Measurements from ENCODE around the gene MAD2L1BP.

GRCh38 chr6:43616725-43617472 lies 18.7 kb upstream of the MAD2L1BP start:
- TF ChIP-seq CTCF (conservative IDR thresholded peaks at IDR 0.05; ENCODE audit: low read depth, low read length): no peak
- TF ChIP-seq POLR2A (IDR thresholded peaks at IDR 0.05; ENCODE audit: low read depth, low read length): no peak
- TF ChIP-seq ELK1 (IDR thresholded peaks at IDR 0.05; ENCODE audit: borderline replicate concordance, low read depth, low read length): no peak
- no peak for TF ChIP-seq SMC3 (IDR thresholded peaks at IDR 0.05; ENCODE audit: low read depth, low read length)
- no peak for TF ChIP-seq MAFK (IDR thresholded peaks at IDR 0.05; ENCODE audit: low read depth, low read length)
- no peak for TF ChIP-seq RFX5 (IDR thresholded peaks at IDR 0.05; ENCODE audit: low read depth, low read length)
- no peak for TF ChIP-seq USF2 (IDR thresholded peaks at IDR 0.05; ENCODE audit: low read depth, low read length)
- no peak for TF ChIP-seq RAD21 (IDR thresholded peaks at IDR 0.05; ENCODE audit: low read length)
- TF ChIP-seq RCOR1 (IDR thresholded peaks at IDR 0.05; ENCODE audit: insufficient replicate concordance, low read length): no peak
- TF ChIP-seq MAZ (IDR thresholded peaks at IDR 0.05; ENCODE audit: borderline replicate concordance, low read depth, low read length): no peak
- no peak for TF ChIP-seq CEBPB (IDR thresholded peaks at IDR 0.05; ENCODE audit: low read depth, low read length)
- TF ChIP-seq MXI1 (IDR thresholded peaks at IDR 0.05; ENCODE audit: borderline replicate concordance, low read depth, low read length): no peak
- TF ChIP-seq CHD1 (IDR thresholded peaks at IDR 0.05; ENCODE audit: low read depth, low read length): no peak
- no peak for TF ChIP-seq NFE2L2 (IDR thresholded peaks at IDR 0.05; ENCODE audit: low read depth, low read length)

All from IMR-90 (cell line).